DOHH2 (cell line): ENCODE data around the gene FBLN7.

Experiments used
- H3F3A ChIP-seq: fragments of 200-600 bp; sonication (generic), shearing (Covaris generic); 2 replicates; pipeline ENCODE4 v1.6.0; 2016; ENCODE audit warnings: antibody characterized with exemption, mild to moderate bottlenecking; ENCODE audit not compliant: control insufficient read depth, insufficient read depth
- H3K27ac ChIP-seq: fragments of 200-600 bp; sonication (generic); 2 replicates; pipeline ENCODE4 v1.5.1; 2014; ENCODE audit warnings: low read depth, mild to moderate bottlenecking, low read length, moderate library complexity
- H3K27me3 ChIP-seq: fragments of 200-600 bp; sonication (generic); 2 replicates; pipeline ENCODE4 v1.6.1; 2014; ENCODE audit warnings: mild to moderate bottlenecking, low read length, mixed read lengths; ENCODE audit not compliant: control insufficient read depth
- H3K36me3 ChIP-seq: fragments of 200-600 bp; sonication (generic); 2 replicates; pipeline ENCODE4 v1.6.1; 2014; ENCODE audit warnings: mild to moderate bottlenecking, low read length, moderate library complexity, mixed read lengths; ENCODE audit not compliant: control insufficient read depth
- H3K4me1 ChIP-seq: fragments of 200-600 bp; sonication (generic); 2 replicates; pipeline ENCODE4 v1.6.1; 2014; ENCODE audit warnings: mild to moderate bottlenecking, low read length, mixed read lengths; ENCODE audit not compliant: control insufficient read depth
- H3K4me2 ChIP-seq: fragments of 200-600 bp; sonication (generic); 2 replicates; pipeline ENCODE4 v1.6.0; 2014; ENCODE audit warnings: mild to moderate bottlenecking, low read length, moderate library complexity
- H3K4me3 ChIP-seq: fragments of 200-600 bp; sonication (generic); 2 replicates; pipeline ENCODE4 v1.5.1; 2014; ENCODE audit warnings: mild to moderate bottlenecking, low read length, mixed read lengths
- H3K79me2 ChIP-seq: fragments of 200-600 bp; sonication (generic); 2 replicates; pipeline ENCODE4 v1.6.1; 2014; ENCODE audit warnings: mild to moderate bottlenecking, low read length, mixed read lengths; ENCODE audit not compliant: control insufficient read depth
- H3K9me2 ChIP-seq: fragments of 200-600 bp; sonication (generic); replicated peaks from 2 replicates; pipeline ENCODE4 v1.6.1; 2014; ENCODE audit warnings: mild to moderate bottlenecking, low read length, mixed read lengths; ENCODE audit not compliant: control insufficient read depth
- H3K9me3 ChIP-seq: fragments of 200-600 bp; sonication (generic); 2 replicates; pipeline ENCODE4 v1.6.1; 2014; ENCODE audit warnings: antibody characterized with exemption, low read length, mixed read lengths; ENCODE audit not compliant: control insufficient read depth, insufficient read depth
- H4K20me1 ChIP-seq: fragments of 200-600 bp; sonication (generic); 2 replicates; pipeline ENCODE4 v1.6.0; 2014; ENCODE audit warnings: low read depth, mild to moderate bottlenecking, antibody characterized with exemption, low read length, moderate library complexity; ENCODE audit not compliant: control insufficient read depth, insufficient read depth
- EZH2phosphoT487 ChIP-seq: fragments of 200-600 bp; sonication (generic); IDR thresholded peaks from 2 replicates; pipeline ENCODE4 v1.6.1; 2017; ENCODE audit warnings: borderline replicate concordance, mild to moderate bottlenecking, antibody characterized with exemption, low read length, moderate library complexity, mixed read lengths
- TF ChIP-seq, protein P1 (sequence below): fragments of 200-600 bp; sonication (generic); IDR thresholded peaks from one replicate; pipeline ENCODE4 v1.5.1; 2014; ENCODE audit warnings: antibody characterized with exemption, mild to moderate bottlenecking, low read depth, low read length; ENCODE audit not compliant: poor library complexity, severe bottlenecking

Gene FBLN7

DNA sequence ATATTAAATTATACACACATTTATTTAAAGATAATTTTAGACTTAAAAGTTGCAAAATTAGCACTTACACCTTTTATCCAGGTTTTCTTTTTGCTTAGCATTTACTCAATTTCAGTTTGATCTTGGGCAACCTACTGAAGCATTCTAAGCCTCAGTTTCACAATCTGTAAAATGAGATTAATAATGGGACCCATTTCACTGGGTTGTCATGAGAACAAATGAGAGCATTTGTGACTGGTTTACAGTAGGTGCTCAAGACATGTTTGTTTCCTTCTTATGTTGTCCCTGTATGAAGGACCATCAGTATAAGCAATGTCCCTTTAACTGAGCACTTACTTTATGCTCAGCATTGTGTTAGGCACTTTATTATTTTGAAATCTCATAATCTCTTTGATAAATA lies 4.8 kb upstream of the FBLN7 start:
- no peaks in the 10 kb centered on the region for H3K36me3 ChIP-seq
- no peaks in the 10 kb centered on the region for H4K20me1 ChIP-seq
- no peak overlapping the region for H3K27ac ChIP-seq
- no peaks in the 10 kb centered on the region for H3K27me3 ChIP-seq
- no peaks in the 10 kb centered on the region for H3K9me3 ChIP-seq
- no peak overlapping the region for H3K4me2 ChIP-seq
- H3K79me2 ChIP-seq: no peaks in the 10 kb centered on the region
- no peaks in the 10 kb centered on the region for H3K9me2 ChIP-seq
- H3F3A ChIP-seq: no peaks in the 10 kb centered on the region; the same call in 1 of the 2 replicates
- TF ChIP-seq, protein P1, sequence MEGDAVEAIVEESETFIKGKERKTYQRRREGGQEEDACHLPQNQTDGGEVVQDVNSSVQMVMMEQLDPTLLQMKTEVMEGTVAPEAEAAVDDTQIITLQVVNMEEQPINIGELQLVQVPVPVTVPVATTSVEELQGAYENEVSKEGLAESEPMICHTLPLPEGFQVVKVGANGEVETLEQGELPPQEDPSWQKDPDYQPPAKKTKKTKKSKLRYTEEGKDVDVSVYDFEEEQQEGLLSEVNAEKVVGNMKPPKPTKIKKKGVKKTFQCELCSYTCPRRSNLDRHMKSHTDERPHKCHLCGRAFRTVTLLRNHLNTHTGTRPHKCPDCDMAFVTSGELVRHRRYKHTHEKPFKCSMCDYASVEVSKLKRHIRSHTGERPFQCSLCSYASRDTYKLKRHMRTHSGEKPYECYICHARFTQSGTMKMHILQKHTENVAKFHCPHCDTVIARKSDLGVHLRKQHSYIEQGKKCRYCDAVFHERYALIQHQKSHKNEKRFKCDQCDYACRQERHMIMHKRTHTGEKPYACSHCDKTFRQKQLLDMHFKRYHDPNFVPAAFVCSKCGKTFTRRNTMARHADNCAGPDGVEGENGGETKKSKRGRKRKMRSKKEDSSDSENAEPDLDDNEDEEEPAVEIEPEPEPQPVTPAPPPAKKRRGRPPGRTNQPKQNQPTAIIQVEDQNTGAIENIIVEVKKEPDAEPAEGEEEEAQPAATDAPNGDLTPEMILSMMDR: no peak
- TF ChIP-seq EZH2phosphoT487: no peak
- peaks cover 4% of the 10 kb centered on the region; the same call in 1 of the 2 replicates for H3K4me1 ChIP-seq
- no peak overlapping the region for H3K4me3 ChIP-seq

DNA sequence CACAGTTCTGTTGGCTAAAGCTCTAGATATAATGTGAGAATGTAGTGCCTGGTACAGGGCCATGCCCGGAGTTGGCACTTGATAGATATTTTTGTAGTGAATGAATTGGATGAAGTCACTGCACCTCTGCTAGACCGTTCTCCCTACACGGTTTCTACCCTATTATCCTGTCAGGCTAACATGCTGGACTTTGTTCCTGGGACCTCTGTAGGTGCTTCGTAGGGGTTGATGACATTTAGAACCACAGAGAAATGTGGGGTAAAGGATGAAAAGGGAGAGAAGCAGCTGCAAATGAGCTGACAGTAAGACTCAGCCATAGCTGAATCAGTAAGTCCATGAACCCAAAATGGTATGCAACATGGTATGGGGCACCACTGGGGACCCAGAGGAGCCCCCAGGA lies 4.1 kb upstream of the FBLN7 start:
- peaks cover 4% of the 10 kb centered on the region; the same call in 1 of the 2 replicates for H3K4me1 ChIP-seq
- no peak overlapping the region for H3K27ac ChIP-seq
- TF ChIP-seq, protein P1: no peak
- TF ChIP-seq EZH2phosphoT487: no peak
- no peaks in the 10 kb centered on the region for H3K9me2 ChIP-seq
- H3K4me3 ChIP-seq: no peak overlapping the region
- no peaks in the 10 kb centered on the region for H3K79me2 ChIP-seq
- no peak overlapping the region for H3K4me2 ChIP-seq
- no peaks in the 10 kb centered on the region; the same call in 1 of the 2 replicates for H3F3A ChIP-seq
- H3K9me3 ChIP-seq: no peaks in the 10 kb centered on the region
- H3K36me3 ChIP-seq: no peaks in the 10 kb centered on the region
- H4K20me1 ChIP-seq: no peaks in the 10 kb centered on the region
- no peaks in the 10 kb centered on the region for H3K27me3 ChIP-seq

DNA sequence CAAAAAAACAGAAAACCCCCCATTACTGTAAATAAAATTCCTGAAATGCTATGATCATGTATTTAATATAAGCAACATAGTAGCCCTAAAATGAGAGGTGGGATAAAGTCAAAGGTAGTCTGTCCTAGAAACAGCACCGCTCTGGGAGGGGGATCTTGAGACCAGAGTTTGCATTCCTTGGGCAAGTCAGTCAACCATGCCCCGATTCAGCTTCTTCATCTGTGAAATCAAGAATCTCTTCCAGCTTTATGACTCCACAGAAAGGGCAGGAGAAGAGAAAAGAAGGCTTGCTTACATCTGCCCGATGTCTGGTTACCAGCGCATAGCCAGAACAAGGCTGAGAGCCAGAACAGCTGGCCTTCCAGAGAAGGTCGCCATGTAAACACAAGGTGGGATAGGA lies 2.1 kb upstream of the FBLN7 start:
- peaks cover 4% of the 10 kb centered on the region; the same call in 1 of the 2 replicates for H3K4me1 ChIP-seq
- H3K27me3 ChIP-seq: no peaks in the 10 kb centered on the region
- no peaks in the 10 kb centered on the region for H4K20me1 ChIP-seq
- H3F3A ChIP-seq: no peaks in the 10 kb centered on the region; the same call in 1 of the 2 replicates
- H3K79me2 ChIP-seq: no peaks in the 10 kb centered on the region
- no peaks in the 10 kb centered on the region for H3K9me3 ChIP-seq
- H3K9me2 ChIP-seq: no peaks in the 10 kb centered on the region
- no peak overlapping the region for H3K27ac ChIP-seq
- H3K4me3 ChIP-seq: no peak overlapping the region
- no peaks in the 10 kb centered on the region for H3K36me3 ChIP-seq
- H3K4me2 ChIP-seq: no peak overlapping the region
- TF ChIP-seq EZH2phosphoT487: no peak
- TF ChIP-seq, protein P1: no peak
